ENCODE data around the gene CACNA2D3.

GRCh38 chr3:54954521-54954920, 832.2 kb downstream of the CACNA2D3 start:
- TF ChIP-seq CTCF (IDR thresholded peaks at IDR 0.05; ENCODE audit: insufficient read depth, low read length, poor library complexity, severe bottlenecking) (no peak), EZH2phosphoT487 (conservative IDR thresholded peaks at IDR 0.05; ENCODE audit: low read length) (no peak)

Measured in SU-DHL-6 (cell line).